ENCODE measurements around the gene MAGEA11.
"Not testable (repeated sequence)": the region's sequence is repeated elsewhere in the genome, so short reads cannot be mapped to it uniquely, and the experiment has no call there.

The MAGEA11 gene, protein sequence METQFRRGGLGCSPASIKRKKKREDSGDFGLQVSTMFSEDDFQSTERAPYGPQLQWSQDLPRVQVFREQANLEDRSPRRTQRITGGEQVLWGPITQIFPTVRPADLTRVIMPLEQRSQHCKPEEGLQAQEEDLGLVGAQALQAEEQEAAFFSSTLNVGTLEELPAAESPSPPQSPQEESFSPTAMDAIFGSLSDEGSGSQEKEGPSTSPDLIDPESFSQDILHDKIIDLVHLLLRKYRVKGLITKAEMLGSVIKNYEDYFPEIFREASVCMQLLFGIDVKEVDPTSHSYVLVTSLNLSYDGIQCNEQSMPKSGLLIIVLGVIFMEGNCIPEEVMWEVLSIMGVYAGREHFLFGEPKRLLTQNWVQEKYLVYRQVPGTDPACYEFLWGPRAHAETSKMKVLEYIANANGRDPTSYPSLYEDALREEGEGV

DNA sequence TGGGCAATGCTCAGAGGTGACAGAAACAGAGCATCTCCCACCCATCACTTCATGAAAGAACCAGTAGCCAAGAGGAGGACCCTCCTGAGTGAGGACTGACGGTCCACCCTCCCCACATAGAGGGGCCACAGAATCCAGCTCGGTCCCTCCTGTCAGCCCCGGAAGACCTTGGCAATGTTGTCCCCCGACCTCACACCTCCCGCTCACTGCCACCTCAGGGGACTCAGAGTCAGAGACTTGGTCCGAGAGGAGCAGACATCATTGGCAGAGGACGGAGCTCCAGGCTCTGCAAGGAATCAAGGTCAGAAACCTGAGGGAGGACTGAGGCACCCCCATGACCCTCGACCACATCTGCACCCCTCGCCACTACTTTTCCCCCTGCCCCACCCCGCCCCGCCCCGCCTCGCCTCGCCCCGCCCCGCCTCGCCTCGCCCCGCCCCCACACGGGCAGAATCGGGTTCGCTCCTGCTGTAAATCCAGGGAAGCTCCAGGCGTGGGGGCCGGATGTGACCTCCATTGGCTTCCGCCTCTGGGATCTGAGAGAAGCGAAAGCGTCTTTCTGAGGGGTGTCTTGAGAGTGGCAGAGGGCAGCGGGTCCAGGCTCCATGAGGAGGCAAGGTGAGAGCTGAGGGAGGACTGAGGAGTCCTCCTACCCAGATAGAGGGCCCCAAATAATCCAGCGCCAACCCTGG lies at the start of gene MAGEA11:
TSS of gene MAGEA11 (plus strand) at position 516 of the 692 bp plus-strand sequence. CDS start 1,100 bp downstream, outside the sequence.
- no peak within 1 kb of the TSS for H3K4me3 ChIP-seq (replicated peaks; ENCODE audit: low read depth, low read length)
- TF ChIP-seq, protein P1, sequence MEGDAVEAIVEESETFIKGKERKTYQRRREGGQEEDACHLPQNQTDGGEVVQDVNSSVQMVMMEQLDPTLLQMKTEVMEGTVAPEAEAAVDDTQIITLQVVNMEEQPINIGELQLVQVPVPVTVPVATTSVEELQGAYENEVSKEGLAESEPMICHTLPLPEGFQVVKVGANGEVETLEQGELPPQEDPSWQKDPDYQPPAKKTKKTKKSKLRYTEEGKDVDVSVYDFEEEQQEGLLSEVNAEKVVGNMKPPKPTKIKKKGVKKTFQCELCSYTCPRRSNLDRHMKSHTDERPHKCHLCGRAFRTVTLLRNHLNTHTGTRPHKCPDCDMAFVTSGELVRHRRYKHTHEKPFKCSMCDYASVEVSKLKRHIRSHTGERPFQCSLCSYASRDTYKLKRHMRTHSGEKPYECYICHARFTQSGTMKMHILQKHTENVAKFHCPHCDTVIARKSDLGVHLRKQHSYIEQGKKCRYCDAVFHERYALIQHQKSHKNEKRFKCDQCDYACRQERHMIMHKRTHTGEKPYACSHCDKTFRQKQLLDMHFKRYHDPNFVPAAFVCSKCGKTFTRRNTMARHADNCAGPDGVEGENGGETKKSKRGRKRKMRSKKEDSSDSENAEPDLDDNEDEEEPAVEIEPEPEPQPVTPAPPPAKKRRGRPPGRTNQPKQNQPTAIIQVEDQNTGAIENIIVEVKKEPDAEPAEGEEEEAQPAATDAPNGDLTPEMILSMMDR (IDR thresholded peaks at IDR 0.05; ENCODE audit: low read depth, low read length, missing control alignments) = no peak
- DNase-seq (ENCODE audit: extremely low read depth, low read depth) = no peak

DNA sequence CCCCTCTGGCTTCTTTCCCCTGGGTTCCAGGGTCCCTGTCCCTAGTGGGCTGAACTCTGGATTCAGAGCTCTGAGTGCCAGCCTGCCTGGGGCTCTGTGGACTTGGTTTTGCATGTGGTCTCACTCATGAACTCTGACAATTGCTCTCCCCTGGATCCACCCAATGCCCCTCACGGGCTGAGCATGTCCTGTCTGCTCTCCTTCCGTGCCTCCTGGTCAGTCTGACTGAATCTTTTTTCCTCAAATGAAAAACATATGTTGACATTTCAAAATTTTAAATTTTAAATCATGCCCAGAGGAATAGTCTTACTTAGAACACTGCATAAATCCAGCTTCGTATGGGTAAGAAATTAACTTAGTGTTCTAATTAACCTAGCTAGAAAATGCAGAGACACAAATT lies 36.8 kb upstream of the MAGEA11 start:
- DNase-seq (ENCODE audit: extremely low read depth, low read depth); H3K4me3 ChIP-seq (replicated peaks; ENCODE audit: low read depth, low read length): not testable (repeated sequence)

DNA sequence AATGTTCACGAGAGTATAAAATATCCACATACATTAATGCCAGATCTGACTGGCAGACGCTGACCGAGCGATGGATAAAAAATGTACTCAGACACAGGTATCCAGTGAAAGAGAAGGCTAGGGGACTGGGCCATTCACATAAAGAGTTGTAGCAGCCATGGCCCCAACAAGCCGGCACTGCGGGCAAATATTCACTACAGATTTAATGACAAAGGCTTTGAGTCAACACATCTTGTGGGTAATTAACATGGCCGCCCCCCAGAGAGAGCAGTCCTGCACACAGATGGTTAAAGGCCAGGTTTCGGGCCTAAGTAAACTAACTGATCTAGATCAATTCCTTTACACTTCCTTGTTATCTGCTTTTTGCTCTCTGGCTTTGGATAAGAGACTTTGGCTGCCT lies 36.3 kb upstream of the MAGEA11 start:
- not testable (repeated sequence) for DNase-seq (ENCODE audit: extremely low read depth, low read depth); H3K4me3 ChIP-seq (replicated peaks; ENCODE audit: low read depth, low read length)

DNA sequence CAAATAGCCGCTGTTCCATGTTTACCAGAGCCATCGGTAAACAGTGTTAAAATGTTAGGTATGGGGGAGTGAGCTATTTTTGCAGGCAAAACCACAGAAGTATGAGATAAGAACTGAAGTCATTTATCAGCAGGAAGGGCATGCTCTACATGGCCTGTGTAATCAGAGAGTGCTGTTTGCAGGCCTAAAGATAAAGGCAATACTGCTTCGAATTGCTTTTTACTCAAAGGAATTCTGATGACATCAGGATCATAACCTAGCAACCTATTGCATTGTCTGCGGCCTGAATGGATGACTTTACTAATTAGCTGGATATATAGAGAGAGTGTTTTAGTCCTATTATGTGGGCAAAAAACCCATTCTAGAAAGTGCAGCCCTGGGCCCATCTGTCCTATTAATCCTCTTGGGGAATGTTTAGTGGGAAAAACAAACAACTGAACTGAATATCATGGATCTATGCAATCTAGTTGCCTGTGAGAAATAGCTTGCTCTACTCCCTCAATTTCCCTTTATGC lies 32.6 kb upstream of the MAGEA11 start:
- not testable (repeated sequence) for DNase-seq (ENCODE audit: extremely low read depth, low read depth); H3K4me3 ChIP-seq (replicated peaks; ENCODE audit: low read depth, low read length)

DNA sequence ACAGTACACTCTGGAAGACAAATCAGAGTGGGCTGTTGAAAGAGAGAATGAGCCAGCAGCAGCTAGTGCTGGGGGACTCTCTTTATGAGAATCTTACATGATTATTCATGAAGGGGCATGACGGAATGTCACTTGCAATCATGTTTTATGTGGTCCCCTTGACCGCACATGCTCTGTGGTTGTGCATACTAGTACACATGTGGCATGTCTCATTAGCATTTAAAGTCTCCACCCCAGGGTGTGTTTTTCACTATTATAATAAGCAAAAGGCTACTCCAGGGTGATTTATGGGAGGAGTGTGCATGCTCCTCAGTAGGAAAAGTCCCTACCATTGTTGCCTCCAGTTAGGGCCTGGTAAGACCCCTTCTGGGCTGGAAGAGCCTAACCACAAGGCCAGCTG lies 30.7 kb upstream of the MAGEA11 start:
- TF ChIP-seq, protein P1 (IDR thresholded peaks at IDR 0.05; ENCODE audit: low read depth, low read length, missing control alignments) = no peak
- no peak for DNase-seq (ENCODE audit: extremely low read depth, low read depth)
- H3K4me3 ChIP-seq (replicated peaks; ENCODE audit: low read depth, low read length) = no peak overlapping the region

DNA sequence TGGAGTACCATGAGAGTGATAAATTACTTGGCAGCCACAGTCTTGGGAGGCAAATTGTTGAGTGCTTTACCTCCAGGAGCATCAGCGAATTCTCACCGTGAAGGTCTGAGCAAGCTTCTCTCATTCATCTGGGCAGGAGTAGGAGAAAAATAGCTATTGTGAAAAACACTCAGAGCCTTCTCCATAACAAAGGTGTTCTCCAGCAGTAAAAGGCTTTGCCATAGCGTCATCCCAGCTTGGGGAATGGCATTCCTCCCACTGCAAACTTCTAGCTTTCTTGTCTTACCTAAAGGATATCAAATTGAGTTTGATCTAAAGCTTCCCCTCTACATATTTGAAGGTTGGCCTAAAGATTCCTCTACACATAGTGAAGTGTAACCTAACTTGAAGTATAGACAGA lies 29.8 kb upstream of the MAGEA11 start:
- H3K4me3 ChIP-seq (replicated peaks; ENCODE audit: low read depth, low read length) = no peak overlapping the region
- no peak for DNase-seq (ENCODE audit: extremely low read depth, low read depth)
- TF ChIP-seq, protein P1 (IDR thresholded peaks at IDR 0.05; ENCODE audit: low read depth, low read length, missing control alignments) = no peak

DNA sequence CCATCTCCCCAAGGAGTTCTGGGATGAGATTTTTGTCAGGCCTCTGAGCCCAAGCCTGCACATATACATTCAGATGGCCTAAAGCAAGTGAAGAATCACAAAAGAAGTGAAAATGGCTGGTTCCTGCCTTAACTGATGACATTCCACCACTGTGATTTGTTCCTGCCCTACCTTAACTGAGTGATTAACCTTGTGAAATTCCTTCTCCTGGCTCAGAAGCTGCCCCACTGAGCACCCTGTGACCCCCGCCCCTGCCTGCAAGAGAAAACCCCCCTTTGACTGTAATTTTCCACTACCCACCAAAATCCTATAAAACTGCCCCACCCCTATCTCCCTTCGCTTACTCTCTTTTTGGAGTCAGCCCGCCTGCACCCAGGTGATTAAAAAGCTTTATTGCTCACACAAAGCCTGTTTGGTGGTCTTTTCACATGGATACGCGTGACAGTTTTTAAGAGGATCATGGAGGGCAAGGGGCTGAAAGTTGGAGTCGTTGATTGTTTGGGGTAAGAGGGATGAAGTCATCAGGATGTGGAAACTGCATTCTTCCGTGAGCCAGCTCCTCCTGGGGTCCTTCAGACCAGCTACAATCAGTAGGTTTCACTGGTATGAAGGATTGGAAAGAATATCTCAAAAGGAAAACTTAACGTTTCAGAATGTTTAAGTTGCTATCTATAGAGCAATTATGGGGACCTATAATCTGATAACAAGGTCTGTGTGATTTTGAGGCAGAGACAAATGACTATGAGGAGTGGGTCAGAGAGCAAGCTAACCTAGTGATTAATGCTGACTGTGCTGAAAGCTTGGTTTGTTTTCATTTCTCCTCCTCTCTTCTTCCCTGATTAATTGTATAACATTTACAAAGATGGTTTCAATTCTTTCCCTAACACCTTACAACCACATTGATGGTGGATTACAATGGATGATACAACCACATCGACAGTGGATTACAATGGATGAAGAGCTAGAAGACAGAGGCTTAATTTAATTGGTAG lies 28.6 kb upstream of the MAGEA11 start:
- no peak overlapping the region for H3K4me3 ChIP-seq (replicated peaks; ENCODE audit: low read depth, low read length)
- DNase-seq (ENCODE audit: extremely low read depth, low read depth) = no peak
- TF ChIP-seq, protein P1 (IDR thresholded peaks at IDR 0.05; ENCODE audit: low read depth, low read length, missing control alignments) = no peak

All from HFF-Myc (cell line).